A549 (cell line): ENCODE data around the gene GNPDA1.

Experiments
- BHLHE40 ChIP-seq: IDR thresholded peaks from 2 replicates; pipeline ENCODE4 v1.6.1; 2012; ENCODE audit warnings: low read depth, low read length, inconsistent platforms
- CTCF ChIP-seq: fragments of >200 bp; sonication (Bioruptor Twin); formaldehyde crosslinking; IDR thresholded peaks from 3 replicates; pipeline ENCODE4 v1.5.1; 2016
- EP300 ChIP-seq, 2 experiments: fragments of >200 bp; sonication (Bioruptor Twin); formaldehyde crosslinking; IDR thresholded peaks; 2 replicates in 1 of 2; 3 replicates in 1 of 2; pipeline ENCODE4 v1.6.1; 2016 to 2017
- HEYL ChIP-seq: fragments of 250-450 bp; sonication (Bioruptor Pico); IDR thresholded peaks from 2 replicates; pipeline ENCODE4 v1.8.0; 2021; ENCODE audit warnings: mild to moderate bottlenecking, moderate library complexity
- POLR2A ChIP-seq: IDR thresholded peaks from 2 replicates; pipeline ENCODE4 v1.6.1; 2012; ENCODE audit warnings: mild to moderate bottlenecking, low read length
- RAD21 ChIP-seq, 2 experiments: fragments of >200 bp in 1 of 2; sonication (Bioruptor Twin) in 1 of 2; formaldehyde crosslinking in 1 of 2; IDR thresholded peaks in 1 of 2; conservative IDR thresholded peaks in 1 of 2; 2 replicates in 1 of 2; 3 replicates in 1 of 2; pipeline ENCODE4 v1.6.1; 2012 to 2018; ENCODE audit warnings: inconsistent platforms in 1 of 2
- REST ChIP-seq: fragments of 200-600 bp; sonication (generic); IDR thresholded peaks from 2 replicates; pipeline ENCODE4 v1.6.1; 2016; ENCODE audit warnings: antibody characterized with exemption, mild to moderate bottlenecking, moderate library complexity
- TP53 ChIP-seq: fragments of 250-450 bp; sonication (Bioruptor Pico); IDR thresholded peaks from 2 replicates; pipeline ENCODE4 v1.5.0; 2021; ENCODE audit warnings: mild to moderate bottlenecking, moderate library complexity
- USF2 ChIP-seq: fragments of 450-650 bp; IDR thresholded peaks from 2 replicates; pipeline ENCODE4 v1.6.1; 2014; ENCODE audit warnings: antibody characterized with exemption

- TF ChIP-seq CTCF = no peak
- TF ChIP-seq RAD21 (conservative IDR thresholded peaks at IDR 0.05 in 1 of 2, IDR thresholded peaks at IDR 0.05 in 1 of 2) = no peak
- no peak for TF ChIP-seq EP300 (IDR thresholded peaks at IDR 0.05)
- TF ChIP-seq REST = no peak
- TF ChIP-seq POLR2A = no peak
- no peak for TF ChIP-seq HEYL (CRISPR knock-in tag)
- no peak for TF ChIP-seq BHLHE40
- no peak for TF ChIP-seq USF2
- TF ChIP-seq TP53 (CRISPR knock-in tag) = no peak
Observed at GRCh38 chr5:141957367-141957996, 55.3 kb downstream of the GNPDA1 start.
